ENCODE results near the gene DYNLT4.
"Not testable (repeated sequence)": the region's sequence is repeated elsewhere in the genome, so short reads cannot be mapped to it uniquely, and the experiment has no call there.

DYNLT4 gene

DNA sequence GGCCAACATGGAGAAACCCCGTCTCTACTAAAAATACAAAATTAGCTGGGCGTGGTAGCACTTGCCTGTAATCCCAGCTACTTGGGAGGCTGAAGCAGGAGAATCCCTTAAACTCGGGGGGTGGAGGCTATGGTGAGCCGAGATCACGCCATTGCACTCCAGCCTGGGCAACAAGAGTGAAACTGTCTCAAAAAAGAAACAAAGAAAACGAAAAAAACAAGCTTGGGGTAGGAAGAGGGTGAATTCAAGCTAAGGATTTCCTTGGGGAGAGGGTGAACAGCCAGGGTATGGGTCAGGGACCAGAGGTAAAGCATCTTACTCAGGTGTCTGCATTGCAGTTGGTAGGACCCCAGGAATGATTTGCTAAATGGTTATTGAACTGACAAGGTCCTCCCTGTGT, 40.7 kb downstream of the DYNLT4 start:
- not testable (repeated sequence) for DNase-seq

DNA sequence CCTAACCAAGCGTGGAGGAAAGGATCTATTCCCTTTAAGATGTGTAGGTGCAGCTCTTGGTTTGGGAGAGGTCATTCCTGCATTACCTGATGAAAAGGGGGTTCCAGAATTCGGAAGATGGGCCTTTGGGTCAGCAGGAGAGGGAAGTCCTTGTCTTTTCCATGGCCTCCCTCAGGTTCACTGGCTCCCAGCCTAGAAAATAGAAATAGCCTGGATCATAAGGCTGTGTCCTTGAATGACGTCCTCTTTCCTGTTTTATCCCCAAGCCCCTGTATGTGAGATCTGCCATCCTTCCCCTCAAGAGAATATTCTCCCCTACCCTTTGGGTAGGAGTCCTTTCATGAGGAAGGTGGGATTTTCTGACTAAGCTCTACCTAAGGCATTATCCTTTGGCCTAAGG, 46.3 kb downstream of the DYNLT4 start:
- DNase-seq: no peak

DNA sequence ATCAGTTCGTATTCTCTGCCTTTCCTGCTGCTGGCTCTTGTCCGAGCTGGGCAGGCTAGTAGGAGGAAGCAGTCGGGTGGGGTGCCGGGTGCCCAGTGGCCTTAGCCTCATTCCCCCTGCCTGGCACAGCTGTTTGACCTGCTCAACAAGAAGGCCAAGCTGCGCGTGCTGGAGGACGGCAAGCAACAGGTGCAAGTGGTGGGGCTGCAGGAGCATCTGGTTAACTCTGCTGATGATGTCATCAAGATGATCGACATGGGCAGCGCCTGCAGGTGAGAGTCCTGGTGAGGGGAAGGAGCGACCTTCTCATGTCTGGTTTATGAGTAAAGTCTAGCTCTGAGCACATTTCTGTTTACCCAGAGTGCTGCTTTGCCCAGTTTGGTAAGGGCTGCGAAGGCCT, 48.1 kb downstream of the DYNLT4 start:
- no peak for DNase-seq

DNA sequence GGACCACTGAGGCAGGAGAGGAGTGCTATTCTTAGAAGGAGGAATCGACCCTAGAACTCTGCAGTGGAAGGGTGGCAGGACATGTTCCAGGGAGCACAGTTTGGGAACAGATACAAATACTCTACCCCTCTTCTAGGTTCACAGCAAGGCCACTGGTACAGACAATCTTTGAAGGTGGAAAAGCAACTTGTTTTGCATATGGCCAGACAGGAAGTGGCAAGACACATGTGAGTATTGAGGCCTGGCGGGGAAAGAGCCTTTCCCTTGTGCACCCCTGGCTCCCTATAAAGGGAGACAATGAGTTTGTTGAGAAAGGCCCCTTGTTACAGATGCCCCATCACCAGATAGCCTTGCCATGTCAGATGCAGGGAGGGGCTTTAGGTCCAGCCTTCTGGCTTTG, 49.7 kb downstream of the DYNLT4 start:
- no peak for DNase-seq
